Sigmoid colon (tissue), 7 donors: Measurements from ENCODE around the gene FTO. TPM values are rescaled to one million over a fixed set of nuclear protein-coding genes. Genes with fewer than 3 reads are reported as not detected.

Experiments used
- DNase-seq: peaks from one replicate; pipeline ENCODE4 v3.0.0-alpha.2; 2019
- H3K27ac ChIP-seq, 4 donors: fragments of 200-600 bp; sonication (generic); one replicate each; pipeline ENCODE4 v1.5.1; 2016 to 2019; ENCODE audit warnings: mild to moderate bottlenecking in 1 of 4
- H3K27me3 ChIP-seq, 3 donors: fragments of 200-600 bp; sonication (generic); one replicate each; pipeline ENCODE4 v1.5.1; 2019; ENCODE audit warnings: mild to moderate bottlenecking in 1 of 3
- H3K36me3 ChIP-seq, 4 donors: fragments of 200-600 bp; sonication (generic); one replicate each; pipeline ENCODE4 v1.5.1; 2016 to 2019
- H3K4me1 ChIP-seq, 4 donors: fragments of 200-600 bp; sonication (generic); one replicate each; pipeline ENCODE4 v1.5.1; 2017 to 2019
- H3K4me3 ChIP-seq, 4 donors: fragments of 200-600 bp; sonication (generic); one replicate each; pipeline ENCODE4 v1.5.1; 2017 to 2019; ENCODE audit warnings: mild to moderate bottlenecking in 2 of 4, moderate library complexity in 1 of 4
- H3K9me3 ChIP-seq, 4 donors: fragments of 200-600 bp in 3 of 4; sonication (generic) in 3 of 4; one replicate each; pipeline versions ENCODE4 v1.5.1 to v1.6.1; 2013 to 2019
- CTCF ChIP-seq, 4 experiments: fragments of 450-650 bp in 3 of 4; fragments of 200-600 bp in 1 of 4; IDR thresholded peaks; one replicate each; pipeline ENCODE4 v1.5.1; 2016 to 2019; ENCODE audit warnings: antibody characterized with exemption in 4 of 4, mild to moderate bottlenecking in 3 of 4, moderate library complexity in 2 of 4
- EP300 ChIP-seq, 4 donors: sonication (generic); formaldehyde crosslinking; IDR thresholded peaks; one replicate each; pipeline ENCODE4 v1.6.1; 2017; ENCODE audit warnings: antibody characterized with exemption in 4 of 4
- POLR2A ChIP-seq, 2 donors: fragments of 450-650 bp; IDR thresholded peaks; one replicate each; pipeline ENCODE4 v1.6.1; 2016; ENCODE audit warnings: antibody characterized with exemption in 2 of 2, mild to moderate bottlenecking in 2 of 2, moderate library complexity in 2 of 2
- POLR2AphosphoS5 ChIP-seq, 4 donors: sonication (generic); formaldehyde crosslinking; IDR thresholded peaks; one replicate each; pipeline ENCODE4 v1.6.1; 2017; ENCODE audit warnings: antibody characterized with exemption in 4 of 4
- WGBS, 2 donors: extraction: QIAGEN DNeasy Blood & Tissue Kit; methylation state at CpG; one replicate each; pipeline ENCODE4 v1.1.7; 2013; 5-methylcytosine and 5-hydroxymethylcytosine counted together
- intact Hi-C: fragments of 100-400 bp; cut with DNase I; formaldehyde crosslinking; loops from one replicate; pipeline ENCODE4 v1.15.1; 2023
- polyA plus RNA-seq, 3 donors: library from polyadenylated mRNA; stranded (reverse); fragments of 200-250 nt; gene quantifications; one replicate each; pipeline ENCODE4 v1.2.3, GENCODE V29; 2013
- total RNA-seq, 4 donors: library from RNA; depleted of rRNA; stranded (reverse); fragments of >200 nt; gene quantifications; one replicate each; pipeline ENCODE4 v1.1.0, GENCODE V29; 2016
- donor health status: healthy with polysubstance abuse.
- donor health status: Bipolar disorder and iron deficiency.
- donor health status: healthy.

FTO gene
- total and polyA plus RNA-seq, 7 donors: 9.9 to 97.2 (median 77.8) TPM

- TF ChIP-seq EP300 (IDR thresholded peaks at IDR 0.05): no peak
- TF ChIP-seq POLR2A (IDR thresholded peaks at IDR 0.05): no peak
- TF ChIP-seq POLR2AphosphoS5 (IDR thresholded peaks at IDR 0.05): no peak
- TF ChIP-seq CTCF (IDR thresholded peaks at IDR 0.05): no peak
- Histone ChIP-seq H3K4me3 (no peak overlapping the region), H3K36me3 (no peaks in the 10 kb centered on the region), H3K4me1 (no peaks in the 10 kb centered on the region), H3K9me3 (no peaks in the 10 kb centered on the region), H3K27me3 (no peaks in the 10 kb centered on the region), H3K27ac (no peak overlapping the region)
- 86 to 89% methylated on average over 6 of the region's 6 CpGs for WGBS, 2 donors
- no peak for DNase-seq
- intact Hi-C loops: no loop called here
Measured at GRCh38 chr16:54125751-54126655, 422.0 kb downstream of the FTO start.

- Histone ChIP-seq H3K36me3 (no peaks in the 10 kb centered on the region), H3K27ac (no peak overlapping the region), H3K9me3 (no peaks in the 10 kb centered on the region), H3K27me3 (no peaks in the 10 kb centered on the region), H3K4me3 (no peak overlapping the region), H3K4me1 (no peaks in the 10 kb centered on the region)
- TF ChIP-seq EP300 (IDR thresholded peaks at IDR 0.05) (no peak), POLR2A (IDR thresholded peaks at IDR 0.05) (no peak), CTCF (IDR thresholded peaks at IDR 0.05) (no peak), POLR2AphosphoS5 (IDR thresholded peaks at IDR 0.05) (no peak)
- 60 to 64% methylated on average over 4 of the region's 4 CpGs for WGBS, 2 donors
- intact Hi-C loops: no loop called here
- DNase-seq: no peak
Measured at GRCh38 chr16:54126907-54127306, 423.0 kb downstream of the FTO start.

- no peak for DNase-seq
- intact Hi-C loops: no loop called here
- no peaks in the 10 kb centered on the region for H3K36me3 ChIP-seq
- no peak overlapping the region for H3K27ac ChIP-seq
- WGBS, 2 donors: 48 to 70% methylated on average over 5 of the region's 5 CpGs
- TF ChIP-seq POLR2A (IDR thresholded peaks at IDR 0.05): no peak
- TF ChIP-seq POLR2AphosphoS5 (IDR thresholded peaks at IDR 0.05): no peak
- TF ChIP-seq CTCF (IDR thresholded peaks at IDR 0.05): no peak
- TF ChIP-seq EP300 (IDR thresholded peaks at IDR 0.05): no peak
- H3K9me3 ChIP-seq: no peaks in the 10 kb centered on the region
- H3K4me1 ChIP-seq: no peaks in the 10 kb centered on the region
- H3K27me3 ChIP-seq: no peaks in the 10 kb centered on the region
- H3K4me3 ChIP-seq: no peak overlapping the region
Measured at GRCh38 chr16:54128629-54129234, 424.8 kb downstream of the FTO start.

GRCh38 chr16:54129810-54130209 is 425.9 kb downstream of the FTO start:
- no peak for DNase-seq
- TF ChIP-seq POLR2A (IDR thresholded peaks at IDR 0.05): no peak
- TF ChIP-seq CTCF (IDR thresholded peaks at IDR 0.05): no peak
- TF ChIP-seq EP300 (IDR thresholded peaks at IDR 0.05): no peak
- no peak for TF ChIP-seq POLR2AphosphoS5 (IDR thresholded peaks at IDR 0.05)
- no peaks in the 10 kb centered on the region for H3K36me3 ChIP-seq
- peaks cover 0 to 8% (median 3%) of the 10 kb centered on the region in 4 donors for H3K4me1 ChIP-seq
- H3K27ac ChIP-seq: no peak overlapping the region
- no peaks in the 10 kb centered on the region for H3K9me3 ChIP-seq
- intact Hi-C loops: no loop called here
- H3K27me3 ChIP-seq: no peaks in the 10 kb centered on the region
- no peak overlapping the region for H3K4me3 ChIP-seq
